HG02973 (cell line): ENCODE data around the gene CD93.

ENCODE experiments used
- ATAC-seq: cut with Tn5 transposase; IDR thresholded peaks from one replicate; pipeline ENCODE4 v1.9.1; 2021; ENCODE audit warnings: moderate library complexity; ENCODE audit not compliant: unreplicated experiment

CD93 gene

DNA sequence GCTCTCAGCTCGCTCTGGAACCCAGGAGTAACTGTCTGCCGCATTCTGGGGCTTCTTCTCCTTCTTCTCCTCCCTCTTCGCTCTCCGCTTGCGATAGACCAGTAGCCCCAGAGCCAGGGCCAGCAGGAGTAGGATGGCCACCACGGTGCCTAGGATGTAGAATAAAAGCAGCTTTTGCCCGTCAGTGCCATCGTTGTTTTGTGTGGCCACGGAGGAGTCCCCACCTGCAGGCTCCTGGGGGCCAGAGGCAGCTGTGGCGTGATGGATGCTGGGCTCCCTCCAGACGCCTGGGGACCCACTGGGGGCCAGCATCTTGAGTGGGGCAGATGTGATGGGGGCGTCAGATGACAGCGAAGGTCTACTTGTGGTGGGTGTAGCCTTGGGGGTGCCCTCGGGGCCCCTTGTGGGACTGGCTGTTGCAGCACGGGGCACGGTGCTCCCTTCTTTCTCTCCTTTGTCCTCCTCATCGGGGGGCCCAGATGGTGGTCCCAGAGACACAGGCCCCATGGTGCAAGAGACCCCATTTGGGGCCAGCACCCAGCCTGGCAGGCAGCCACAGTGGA is 1.8 kb downstream of the CD93 start:
- no peak for ATAC-seq

DNA sequence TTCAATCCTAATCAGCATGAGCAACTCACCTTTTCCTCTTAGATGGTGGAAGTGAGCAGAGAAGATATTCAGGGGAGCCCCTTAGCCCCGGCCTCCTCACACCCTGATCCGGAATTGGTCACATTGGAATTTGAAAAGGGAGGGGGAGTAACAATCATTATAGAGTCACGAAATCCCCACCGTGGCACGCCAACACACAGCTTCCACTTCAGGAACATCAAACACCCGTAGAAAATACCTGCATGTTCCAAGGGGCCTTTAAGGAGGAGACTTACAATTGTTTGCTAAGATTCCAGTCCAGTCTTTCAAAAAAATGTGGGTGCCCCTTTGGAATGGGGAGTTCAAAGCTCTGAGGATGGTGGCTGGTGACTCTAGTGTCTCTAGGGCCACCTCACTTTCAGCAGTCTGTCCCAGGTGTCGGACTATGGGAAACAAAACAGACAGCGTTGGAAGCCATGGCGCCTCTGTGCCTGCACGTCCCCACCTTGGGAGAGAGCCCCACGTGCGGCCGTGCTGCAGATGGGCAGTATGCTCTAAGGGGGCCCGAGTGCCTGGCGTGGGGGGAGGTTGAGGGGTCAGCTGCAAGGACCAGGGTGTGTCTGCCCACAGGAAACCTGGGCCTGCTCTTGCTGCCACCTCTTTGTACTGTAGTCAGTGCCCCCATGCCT is 2.4 kb downstream of the CD93 start:
- no peak for ATAC-seq

DNA sequence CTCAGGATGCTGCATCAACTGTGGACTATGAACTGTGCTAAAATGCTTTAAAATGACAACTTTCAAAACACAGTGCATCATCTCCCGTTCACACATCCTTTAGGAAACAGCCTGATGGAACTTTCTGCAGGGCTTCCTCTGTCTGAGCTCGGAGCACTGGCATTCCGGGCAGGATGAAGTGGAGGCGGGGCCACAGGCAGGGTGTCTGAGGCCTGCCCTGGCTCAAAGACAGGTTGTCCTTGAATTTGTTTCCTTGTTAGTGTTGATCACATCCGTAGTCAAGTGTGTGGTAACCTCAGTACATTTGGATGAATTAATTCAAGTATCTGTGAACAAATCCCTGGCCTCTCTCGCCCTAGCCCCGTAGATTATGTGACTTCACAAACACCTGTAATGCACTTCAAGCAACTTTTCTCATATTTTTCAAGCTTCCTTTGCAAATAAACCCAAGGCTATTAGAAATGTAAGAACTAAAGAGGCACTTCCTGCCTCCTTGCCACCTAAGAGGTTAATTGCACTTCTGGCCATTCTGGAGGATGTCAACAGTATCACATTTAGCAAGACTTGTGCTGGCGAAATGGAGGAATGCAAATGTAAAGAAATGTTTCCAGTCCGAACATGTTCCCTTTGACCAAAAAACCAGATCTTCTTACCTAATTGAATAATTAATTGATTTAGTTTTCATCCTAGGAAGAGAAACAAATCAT is 3.1 kb downstream of the CD93 start:
- no peak for ATAC-seq

DNA sequence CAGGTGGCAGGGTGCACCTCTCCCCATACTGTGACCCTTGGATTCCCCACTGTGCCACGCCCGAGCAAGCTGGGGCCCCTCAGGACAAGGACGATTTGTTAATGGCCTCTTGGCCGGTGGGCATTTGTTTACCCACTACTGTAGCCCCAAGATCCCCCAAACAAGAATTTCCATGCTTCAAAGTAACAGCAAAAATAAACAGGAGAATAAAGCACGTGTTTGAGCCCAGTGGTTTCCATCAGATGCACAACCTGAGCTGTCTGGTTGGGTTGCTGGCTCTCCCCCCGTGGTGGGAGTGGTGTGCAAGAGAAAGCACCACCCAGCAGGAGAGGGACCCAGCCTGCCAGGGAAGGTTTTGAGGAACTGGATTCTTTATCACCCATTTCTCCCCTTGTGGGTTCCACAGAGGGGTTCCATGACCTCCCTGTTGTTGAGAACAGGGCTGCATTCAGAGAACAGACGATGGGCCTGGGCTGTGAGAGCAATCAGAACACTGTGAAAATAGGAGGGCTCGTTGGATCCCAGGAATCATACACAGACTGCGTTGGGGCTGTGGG is 4.8 kb downstream of the CD93 start:
- ATAC-seq: no peak

DNA sequence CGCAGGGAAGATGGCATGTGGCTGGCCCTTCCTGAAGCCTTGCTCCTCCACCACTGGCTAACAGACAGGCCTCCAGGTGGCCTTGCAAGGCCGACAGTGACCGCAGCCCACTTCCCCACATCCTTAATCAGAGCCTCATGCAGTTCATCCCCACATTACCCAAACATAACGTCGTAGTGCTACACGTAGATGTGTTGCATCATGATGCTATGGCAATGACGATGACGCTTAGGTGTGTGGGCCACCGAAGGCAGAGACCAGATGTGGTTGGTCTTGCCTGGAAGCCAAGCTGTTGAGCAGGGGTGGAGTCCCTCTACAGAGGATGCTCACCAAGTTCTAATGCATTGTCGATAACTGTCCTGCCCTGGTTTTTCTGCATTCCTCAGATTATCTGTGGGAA is 5.6 kb downstream of the CD93 start:
- ATAC-seq: no peak

DNA sequence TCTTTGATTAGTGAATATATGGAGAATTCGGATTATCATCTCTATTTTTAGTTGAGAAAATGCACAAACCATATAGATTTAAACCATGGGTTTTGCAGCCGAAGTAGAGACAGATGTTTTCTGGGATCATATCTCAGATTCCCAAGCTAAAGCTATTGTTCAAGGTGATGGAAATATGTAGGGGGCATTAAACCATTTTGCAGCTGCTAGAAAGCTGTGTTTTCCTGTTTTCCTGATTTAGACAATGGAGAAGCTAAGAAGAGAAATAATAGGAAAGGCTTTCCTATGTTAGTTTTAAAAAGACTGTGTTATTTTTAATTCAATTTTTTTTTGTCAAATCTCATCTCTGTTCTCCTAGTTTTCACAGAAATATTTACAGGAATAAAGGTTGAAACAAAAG is 6.2 kb downstream of the CD93 start:
- no peak for ATAC-seq

DNA sequence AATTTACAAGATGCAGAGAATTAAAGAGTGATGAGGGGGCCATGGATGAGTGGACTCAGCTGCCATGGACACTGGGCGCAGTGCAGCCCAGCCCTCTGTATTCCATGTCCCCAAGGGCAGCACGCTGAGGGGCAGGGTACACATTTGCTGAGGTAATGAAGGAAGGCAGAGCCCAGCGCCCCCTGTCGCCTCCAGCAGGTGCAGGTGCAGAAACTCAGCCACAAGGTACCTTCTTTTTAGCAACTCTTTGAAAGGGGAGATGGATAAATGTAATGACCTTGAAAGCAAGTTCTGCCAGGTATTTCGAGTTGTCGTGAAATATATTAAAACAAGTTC is 7.1 kb downstream of the CD93 start:
- no peak for ATAC-seq

DNA sequence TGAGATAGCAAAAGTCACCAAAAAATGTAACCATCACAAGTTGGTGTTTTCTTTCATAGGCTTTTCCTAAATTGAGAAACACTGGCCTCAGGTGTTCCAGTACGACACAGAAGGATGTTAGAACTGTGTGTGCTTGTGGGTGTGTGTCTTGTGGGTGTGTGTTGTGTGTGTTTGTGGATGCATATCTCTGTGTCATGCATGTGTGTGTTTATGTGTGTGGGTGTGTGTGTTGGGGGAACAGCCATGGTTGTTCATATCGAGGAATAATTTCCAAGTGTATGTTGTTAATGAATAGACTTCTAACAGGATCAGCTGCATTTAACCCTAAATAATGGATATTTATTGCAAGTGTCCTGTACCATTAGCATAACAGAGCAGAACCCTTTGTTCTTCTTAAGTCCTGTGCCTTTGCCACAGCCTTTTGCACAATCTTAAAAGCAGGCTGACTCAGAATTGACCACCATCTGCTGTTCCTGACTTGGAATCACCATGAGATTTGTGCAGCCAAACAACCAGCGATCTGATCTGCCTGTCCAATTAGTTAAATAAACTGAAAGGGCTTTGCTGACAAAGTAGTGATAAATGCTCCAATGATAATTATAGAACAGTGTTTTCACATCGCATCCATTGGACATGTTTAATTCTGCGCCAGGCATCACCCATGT is 7.6 kb downstream of the CD93 start:
- no peak for ATAC-seq

DNA sequence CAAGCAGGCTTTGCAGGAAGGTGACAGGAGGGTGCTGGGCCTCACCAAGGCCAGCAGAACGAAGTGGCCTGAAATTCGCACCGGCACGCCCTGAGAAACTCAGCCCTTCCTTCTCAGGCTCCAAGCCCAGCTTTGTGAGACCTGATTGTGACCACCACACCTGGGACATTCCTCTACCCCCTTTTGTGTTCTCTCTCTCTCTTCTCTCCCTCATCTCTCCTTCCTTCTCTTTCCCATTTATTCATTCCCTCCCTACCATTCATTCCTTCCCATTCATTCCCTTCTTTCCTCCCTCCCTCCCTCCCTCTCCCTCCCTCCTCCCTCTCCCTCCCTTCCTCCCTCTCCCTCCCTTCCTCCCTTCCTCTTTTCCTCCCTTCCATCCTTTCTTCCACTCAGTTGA is 8.8 kb downstream of the CD93 start:
- no peak for ATAC-seq

DNA sequence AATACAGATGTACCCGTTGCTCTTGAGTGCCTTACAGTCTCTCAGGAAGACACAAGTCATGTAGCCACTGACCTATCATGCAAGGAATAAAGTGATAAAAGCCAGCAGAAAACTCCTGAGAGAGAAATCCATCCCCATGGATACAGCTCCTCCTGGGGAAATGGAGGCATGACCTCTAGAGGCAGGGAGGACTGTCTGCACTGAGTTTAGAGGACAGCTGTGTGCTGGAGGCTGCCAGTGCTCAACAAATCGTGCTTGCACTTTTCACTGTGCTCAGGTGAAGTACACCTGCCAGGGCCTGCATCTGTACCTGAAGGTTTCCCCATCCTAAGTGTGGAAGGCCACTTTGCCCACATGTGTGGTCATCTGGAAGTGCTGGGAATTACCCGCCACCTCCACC is 12.1 kb downstream of the CD93 start:
- ATAC-seq: no peak

DNA sequence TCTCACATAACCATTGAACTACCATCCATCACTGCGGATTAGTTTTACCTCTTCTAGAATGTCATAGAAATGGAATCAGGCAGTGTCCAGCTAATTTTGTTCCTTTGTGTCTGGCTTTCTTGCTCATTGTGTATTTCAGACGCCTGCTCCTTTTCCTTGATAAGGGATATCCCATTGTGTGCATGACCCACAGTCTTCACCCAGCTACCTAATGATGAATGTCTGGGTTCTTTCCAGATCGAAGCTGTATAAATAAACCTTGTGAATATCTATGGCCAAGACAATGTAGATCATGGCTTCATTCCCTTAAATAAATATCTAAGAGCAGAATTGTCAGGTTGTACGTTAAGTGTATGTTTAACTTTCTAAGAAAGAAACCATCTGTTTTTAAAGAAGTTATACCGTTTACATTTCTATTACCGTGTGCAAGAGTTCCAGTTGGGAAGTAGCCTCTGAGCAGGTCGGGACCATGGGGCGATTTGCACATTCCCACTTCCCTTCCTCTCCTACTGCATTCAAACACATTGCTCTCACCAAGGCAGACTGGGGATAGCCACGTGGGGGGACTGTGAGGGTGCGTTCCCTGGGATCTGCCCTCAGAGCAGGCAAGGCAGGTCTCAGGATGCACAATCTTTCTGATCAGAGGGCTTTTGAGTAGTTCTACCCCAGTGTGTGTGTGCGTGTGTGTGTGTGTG is 13.1 kb downstream of the CD93 start:
- ATAC-seq: no peak

DNA sequence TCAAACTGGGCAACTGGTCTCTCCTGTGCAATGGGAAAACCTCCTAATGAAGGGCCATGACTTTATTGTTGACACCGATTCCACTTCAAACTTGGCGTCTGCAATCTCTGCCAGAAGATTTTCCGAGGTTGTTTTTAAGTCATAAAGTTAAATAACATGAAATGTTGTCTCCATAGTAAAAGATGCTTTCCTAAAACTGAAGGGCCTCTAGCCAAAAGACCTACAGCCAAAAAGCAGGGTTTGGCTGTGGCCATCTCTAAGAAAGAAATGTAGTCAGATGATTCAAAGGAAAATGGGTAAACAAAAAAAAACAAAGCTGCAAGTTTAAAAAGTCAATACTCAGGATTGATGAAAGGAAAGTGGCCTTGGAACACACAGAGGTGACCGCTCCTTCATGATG is 14.1 kb downstream of the CD93 start:
- ATAC-seq: no peak

DNA sequence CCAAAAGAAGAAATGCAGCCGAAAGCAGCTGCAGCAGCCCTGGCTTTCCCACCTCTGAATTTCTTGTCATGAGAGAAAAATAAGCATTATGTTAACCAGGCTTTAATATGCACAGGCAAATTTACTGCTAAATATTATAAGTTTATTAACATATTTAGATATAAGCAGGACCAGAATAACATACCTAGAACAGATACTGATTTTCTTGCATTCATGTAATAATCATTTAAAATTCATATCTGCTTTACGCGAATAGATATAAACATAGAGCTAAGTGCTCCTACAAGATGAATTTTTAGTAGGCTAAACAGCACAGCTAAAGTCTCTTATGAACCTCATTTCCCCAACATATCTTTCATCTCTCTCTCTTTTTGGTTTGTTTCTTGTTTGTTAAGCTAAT is 14.7 kb downstream of the CD93 start:
- no peak for ATAC-seq

DNA sequence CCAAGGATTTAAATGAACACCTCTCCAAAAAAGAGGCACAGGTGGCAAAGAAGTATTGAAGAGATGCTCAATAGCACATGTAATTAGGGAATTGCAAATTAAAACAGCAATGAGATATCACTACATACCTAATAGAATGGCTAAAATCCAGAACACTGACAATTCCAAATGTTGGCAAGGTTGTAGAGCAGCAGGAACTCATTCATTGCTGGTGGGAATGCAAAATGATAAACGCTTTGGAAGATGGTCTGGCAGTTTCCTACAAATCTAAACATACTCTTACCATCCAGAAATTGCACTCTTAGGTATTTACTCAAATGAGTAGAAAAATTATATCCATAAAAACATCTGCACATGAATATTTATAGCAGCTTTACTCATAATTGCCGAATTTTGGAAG is 17.0 kb downstream of the CD93 start:
- no peak for ATAC-seq

DNA sequence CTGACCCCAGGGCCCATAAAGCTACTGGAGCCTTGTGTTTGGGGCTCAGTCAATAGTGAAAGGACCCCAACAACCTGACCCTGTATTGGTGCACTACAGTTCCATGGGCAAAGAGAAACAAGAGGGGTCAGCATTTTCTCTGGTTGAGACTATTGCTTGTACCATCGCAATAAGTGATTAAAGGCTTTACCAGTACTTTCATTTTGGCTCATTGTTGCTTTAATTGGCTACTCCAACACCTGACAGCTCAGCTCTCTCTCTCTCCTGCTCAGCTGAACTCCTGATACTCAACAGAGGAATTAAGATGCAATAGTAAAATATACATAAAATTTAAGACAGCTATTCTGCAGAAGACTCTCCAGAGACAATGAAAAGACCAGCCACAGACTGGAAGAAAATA is 17.8 kb downstream of the CD93 start:
- no peak for ATAC-seq

DNA sequence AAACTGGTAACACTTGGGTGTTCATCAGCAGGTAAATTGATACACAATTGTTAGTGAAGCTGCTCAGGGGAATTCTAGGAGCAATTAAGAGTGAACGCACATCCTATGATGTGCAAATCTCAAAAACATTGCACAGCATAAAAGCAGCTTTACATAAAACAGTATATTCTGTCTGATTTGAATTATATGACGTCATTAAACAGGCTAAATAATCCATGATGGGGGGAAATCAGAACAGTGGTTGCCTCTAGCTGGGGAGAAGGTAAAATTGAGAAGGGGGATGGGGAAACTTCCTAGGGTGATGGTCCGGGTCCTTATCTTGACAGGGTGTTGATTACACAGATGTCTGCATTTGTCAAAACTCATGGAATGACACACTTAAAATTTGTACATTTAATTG is 19.4 kb downstream of the CD93 start:
- no peak for ATAC-seq

DNA sequence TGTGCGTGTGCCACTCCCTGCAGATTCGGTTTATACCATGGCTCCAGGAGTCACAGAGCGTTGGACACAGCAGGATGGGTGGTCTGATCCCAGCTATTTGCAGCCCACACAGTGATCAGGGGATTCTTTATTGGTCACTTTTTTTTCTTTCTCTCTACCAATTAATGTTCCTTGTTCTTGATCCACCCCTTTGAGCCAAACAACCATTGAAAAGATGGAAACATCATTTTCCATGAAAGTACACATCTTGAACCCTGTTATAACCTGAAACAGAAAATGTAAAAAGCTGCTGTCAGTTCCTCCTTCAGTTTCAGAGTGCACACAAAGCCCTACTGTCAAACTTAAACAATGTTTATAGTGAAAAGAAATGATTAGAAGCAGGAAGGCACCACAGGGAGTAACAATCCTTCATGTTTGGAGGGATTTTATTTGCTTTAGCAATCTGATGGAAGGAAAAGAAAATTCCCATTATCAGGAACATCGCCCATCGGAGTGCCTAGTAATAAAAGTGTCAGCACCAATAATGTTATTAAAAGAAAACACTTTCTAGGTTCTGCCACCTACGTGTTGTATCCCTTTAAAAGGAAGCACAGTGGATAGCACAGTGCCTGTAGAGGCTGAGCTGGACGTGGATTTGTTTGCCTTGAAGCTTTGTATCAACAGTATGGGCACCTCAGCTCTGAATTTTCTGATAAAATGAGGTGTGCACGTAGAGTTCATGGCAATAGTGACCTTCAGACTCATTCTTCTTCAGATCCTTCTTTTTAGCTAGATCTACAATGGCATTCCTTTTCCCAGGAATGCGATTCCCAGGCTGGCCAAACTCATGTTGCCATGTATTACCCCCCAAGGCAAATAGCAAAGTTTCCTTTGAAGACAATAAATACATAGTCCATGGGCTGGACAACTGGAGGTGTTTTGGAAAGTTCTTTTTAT is 20.6 kb downstream of the CD93 start:
- ATAC-seq: no peak

DNA sequence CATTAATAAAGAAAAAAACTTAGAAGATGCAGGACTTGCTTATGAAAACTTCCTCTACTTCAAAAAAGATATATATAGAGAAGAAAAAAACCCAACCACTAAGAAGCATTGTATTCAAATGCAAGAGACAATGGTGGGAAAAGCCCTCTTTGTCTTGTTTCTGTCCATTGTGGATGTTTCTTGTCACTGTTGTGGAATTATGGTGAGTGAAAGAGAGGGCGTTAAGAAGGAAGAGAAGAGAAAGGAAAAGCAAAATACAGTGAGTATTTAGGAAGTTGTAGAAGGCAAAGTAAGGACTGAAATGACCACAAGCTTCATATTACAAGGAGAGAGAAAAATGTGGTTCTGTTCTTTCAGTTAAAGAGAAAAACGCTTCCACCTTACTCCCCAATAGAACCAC is 22.5 kb downstream of the CD93 start:
- no peak for ATAC-seq

DNA sequence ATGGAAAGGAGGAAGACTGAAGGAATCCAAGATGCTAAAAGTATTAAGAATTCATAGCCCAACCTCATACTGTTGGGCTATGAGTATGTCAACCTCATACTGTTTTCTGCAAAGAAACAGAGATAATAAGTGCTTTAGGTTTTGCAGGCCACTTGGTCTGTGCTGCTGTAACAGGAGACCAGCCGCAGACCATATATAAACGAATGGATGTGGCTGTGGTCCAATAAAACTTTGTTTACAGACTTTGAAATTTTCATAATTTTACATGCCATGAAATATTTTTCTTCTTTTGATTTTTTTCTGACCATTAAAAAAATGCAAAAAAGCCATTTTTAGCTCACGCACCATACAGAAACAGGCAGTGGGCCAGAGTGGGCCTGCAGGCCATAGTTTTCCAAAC is 23.0 kb downstream of the CD93 start:
- ATAC-seq: no peak

DNA sequence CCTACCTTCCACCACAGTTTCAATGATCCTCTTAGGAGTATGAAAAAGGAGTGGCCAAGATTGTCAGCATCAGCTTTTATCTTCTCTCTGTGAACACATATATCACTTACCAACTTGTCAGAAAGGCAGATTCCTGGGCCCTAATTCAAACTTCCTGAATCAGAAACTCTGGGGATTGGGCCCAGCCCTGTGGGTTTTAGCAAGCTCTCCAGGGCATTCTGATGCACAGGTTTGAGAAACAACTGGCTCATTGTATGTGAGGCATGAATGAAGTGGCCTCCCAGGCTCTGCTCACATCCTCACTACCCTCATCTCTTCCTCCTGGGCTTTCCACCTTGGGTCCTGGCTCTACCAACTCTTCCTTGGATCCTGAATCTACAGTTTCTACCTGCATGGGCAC is 23.5 kb downstream of the CD93 start:
- ATAC-seq: no peak
